SU-DHL-6 (cell line): ENCODE results near the gene MAP3K12.

Experiments used
- EZH2phosphoT487 ChIP-seq: fragments of 200-600 bp; sonication (generic), shearing (Covaris generic); conservative IDR thresholded peaks from 2 replicates; pipeline ENCODE4 v1.6.1; 2018; ENCODE audit warnings: mild to moderate bottlenecking, antibody characterized with exemption, low read length, moderate library complexity, mixed read lengths
- TF ChIP-seq, protein P1 (sequence below): fragments of 200-600 bp; sonication (generic); IDR thresholded peaks from one replicate; pipeline ENCODE4 v1.5.1; 2017; ENCODE audit warnings: antibody characterized with exemption, mild to moderate bottlenecking, low read length, moderate library complexity; ENCODE audit not compliant: insufficient read depth, poor library complexity, severe bottlenecking

DNA sequence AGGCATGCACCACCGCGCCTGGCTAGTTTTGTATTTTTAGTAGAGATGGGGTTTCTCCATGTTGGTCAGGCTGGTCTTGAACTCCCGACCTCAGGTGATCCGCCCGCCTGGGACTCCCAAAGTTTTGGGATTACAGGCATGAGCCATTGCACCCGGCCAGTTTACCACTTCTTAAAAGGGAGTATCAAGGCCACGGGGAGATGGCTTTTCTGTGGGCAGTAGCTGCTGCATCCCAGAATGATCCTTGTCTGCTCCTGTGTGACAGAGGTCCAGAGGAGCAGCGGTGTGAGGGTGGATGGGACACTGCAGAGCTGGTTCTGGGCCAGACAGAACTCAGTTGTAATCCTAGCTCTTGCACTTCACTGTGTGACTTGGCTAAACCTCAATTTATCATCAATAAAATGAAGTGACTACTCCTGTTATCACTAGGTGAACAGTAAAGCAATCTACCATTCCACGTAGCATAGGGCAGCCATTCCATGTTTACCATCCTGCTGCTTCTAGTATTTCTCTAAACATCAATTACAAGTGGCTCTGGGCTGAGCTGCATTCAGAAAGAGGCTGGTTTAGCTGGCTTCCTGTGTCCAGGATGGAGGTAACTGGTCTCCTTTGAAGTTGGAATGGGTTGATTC is 11.0 kb upstream of the MAP3K12 start:
- TF ChIP-seq, protein P1, sequence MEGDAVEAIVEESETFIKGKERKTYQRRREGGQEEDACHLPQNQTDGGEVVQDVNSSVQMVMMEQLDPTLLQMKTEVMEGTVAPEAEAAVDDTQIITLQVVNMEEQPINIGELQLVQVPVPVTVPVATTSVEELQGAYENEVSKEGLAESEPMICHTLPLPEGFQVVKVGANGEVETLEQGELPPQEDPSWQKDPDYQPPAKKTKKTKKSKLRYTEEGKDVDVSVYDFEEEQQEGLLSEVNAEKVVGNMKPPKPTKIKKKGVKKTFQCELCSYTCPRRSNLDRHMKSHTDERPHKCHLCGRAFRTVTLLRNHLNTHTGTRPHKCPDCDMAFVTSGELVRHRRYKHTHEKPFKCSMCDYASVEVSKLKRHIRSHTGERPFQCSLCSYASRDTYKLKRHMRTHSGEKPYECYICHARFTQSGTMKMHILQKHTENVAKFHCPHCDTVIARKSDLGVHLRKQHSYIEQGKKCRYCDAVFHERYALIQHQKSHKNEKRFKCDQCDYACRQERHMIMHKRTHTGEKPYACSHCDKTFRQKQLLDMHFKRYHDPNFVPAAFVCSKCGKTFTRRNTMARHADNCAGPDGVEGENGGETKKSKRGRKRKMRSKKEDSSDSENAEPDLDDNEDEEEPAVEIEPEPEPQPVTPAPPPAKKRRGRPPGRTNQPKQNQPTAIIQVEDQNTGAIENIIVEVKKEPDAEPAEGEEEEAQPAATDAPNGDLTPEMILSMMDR: no peak
- no peak for TF ChIP-seq EZH2phosphoT487
